Erythroblast (primary cell): ENCODE data around the gene NPY.

ENCODE experiments used
- GATA1 ChIP-seq: IDR thresholded peaks from 2 replicates; pipeline ENCODE4 v1.6.1; 2011; ENCODE audit warnings: low read depth, mild to moderate bottlenecking, control low read depth, low read length, moderate library complexity
- POLR2A ChIP-seq: IDR thresholded peaks from 2 replicates; pipeline ENCODE4 v1.6.1; 2011; ENCODE audit warnings: mild to moderate bottlenecking, low read length

DNA sequence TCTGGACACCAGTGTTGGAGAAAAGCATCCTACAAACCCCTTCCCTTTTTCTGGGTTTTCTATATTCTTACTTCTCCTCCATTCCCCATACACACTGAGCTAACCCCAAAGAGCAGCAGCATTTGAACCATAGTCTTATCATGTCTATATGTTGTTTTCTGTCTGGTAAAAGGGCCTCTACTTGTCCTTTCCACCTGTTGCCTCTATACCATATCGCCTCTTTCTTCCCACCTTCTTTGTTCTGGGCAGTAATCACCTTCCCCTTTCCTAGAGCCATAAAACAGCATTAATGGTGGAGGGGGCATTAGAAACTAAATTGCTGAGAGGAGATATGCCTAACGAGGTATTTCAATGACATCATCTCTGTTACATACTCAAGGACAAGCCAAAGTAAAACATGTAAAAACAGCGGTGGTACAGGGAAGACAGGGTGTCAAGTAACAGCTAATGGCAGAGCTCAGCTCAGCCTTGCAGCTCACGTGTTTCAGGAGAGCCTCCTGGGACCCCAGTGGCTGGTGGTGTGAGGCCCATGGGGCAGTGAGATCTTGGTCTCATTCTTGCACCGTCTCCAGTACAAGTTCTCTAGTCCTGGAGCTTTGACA is 20.6 kb downstream of the NPY start:
- TF ChIP-seq POLR2A (no peak), GATA1 (no peak)
